ENCODE results near the gene OPTN.

GRCh38 chr10:13183625-13184024, 83.7 kb downstream of the OPTN start:
- TF ChIP-seq GABPA (IDR thresholded peaks at IDR 0.05; ENCODE audit: low read depth) (no peak), TAF1 (IDR thresholded peaks at IDR 0.05; ENCODE audit: borderline replicate concordance, low read depth, low read length) (no peak), POLR2AphosphoS5 (IDR thresholded peaks at IDR 0.05; ENCODE audit: low read depth, low read length) (no peak), CTCF (IDR thresholded peaks at IDR 0.05) (no peak), REST (IDR thresholded peaks at IDR 0.05; ENCODE audit: low read depth, low read length) (no peak), USF1 (IDR thresholded peaks at IDR 0.05; ENCODE audit: borderline replicate concordance, low read depth) (no peak), ZBTB33 (IDR thresholded peaks at IDR 0.05; ENCODE audit: borderline replicate concordance, low read depth) (no peak), RAD21 (IDR thresholded peaks at IDR 0.05; ENCODE audit: low read length) (no peak)

All from SK-N-SH (cell line).